ENCODE data around the gene SINHCAF.
A peak's percentile ranks its signal among the peaks of the same experiment; 100 is the strongest.
"Not testable (repeated sequence)": the region's sequence is repeated elsewhere in the genome, so short reads cannot be mapped to it uniquely, and the experiment has no call there.

Gene SINHCAF

DNA sequence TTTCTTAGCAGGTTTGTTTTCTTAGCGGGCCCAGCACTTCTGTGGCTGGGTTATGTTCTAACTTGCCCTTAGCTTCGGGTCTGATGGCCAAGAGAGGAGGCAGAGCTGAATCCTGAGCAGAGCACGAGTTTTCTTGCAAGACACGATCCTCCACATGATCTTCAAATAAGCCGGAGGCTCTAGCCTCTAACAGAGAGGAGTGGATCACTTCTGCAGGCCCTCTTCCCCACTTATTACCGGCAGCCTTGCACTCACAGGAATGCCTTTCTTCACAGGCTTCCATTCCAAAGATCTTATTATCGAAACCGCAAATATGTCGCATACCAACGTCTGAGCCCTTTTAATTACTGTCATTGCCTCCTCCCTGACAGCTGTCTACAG, 79.5 kb downstream of the SINHCAF start:
- TF ChIP-seq, protein P1, sequence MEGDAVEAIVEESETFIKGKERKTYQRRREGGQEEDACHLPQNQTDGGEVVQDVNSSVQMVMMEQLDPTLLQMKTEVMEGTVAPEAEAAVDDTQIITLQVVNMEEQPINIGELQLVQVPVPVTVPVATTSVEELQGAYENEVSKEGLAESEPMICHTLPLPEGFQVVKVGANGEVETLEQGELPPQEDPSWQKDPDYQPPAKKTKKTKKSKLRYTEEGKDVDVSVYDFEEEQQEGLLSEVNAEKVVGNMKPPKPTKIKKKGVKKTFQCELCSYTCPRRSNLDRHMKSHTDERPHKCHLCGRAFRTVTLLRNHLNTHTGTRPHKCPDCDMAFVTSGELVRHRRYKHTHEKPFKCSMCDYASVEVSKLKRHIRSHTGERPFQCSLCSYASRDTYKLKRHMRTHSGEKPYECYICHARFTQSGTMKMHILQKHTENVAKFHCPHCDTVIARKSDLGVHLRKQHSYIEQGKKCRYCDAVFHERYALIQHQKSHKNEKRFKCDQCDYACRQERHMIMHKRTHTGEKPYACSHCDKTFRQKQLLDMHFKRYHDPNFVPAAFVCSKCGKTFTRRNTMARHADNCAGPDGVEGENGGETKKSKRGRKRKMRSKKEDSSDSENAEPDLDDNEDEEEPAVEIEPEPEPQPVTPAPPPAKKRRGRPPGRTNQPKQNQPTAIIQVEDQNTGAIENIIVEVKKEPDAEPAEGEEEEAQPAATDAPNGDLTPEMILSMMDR (IDR thresholded peaks at IDR 0.05; ENCODE audit: low read depth, low read length), result no peak
- peak; percentile 47 to 54 for DNase-seq (ENCODE audit: low read depth in 2 of 2)
- no peak overlapping the region for H3K4me3 ChIP-seq (replicated peaks in 1 of 2; ENCODE audit: low read depth in 2 of 2, low read length in 2 of 2)

DNA sequence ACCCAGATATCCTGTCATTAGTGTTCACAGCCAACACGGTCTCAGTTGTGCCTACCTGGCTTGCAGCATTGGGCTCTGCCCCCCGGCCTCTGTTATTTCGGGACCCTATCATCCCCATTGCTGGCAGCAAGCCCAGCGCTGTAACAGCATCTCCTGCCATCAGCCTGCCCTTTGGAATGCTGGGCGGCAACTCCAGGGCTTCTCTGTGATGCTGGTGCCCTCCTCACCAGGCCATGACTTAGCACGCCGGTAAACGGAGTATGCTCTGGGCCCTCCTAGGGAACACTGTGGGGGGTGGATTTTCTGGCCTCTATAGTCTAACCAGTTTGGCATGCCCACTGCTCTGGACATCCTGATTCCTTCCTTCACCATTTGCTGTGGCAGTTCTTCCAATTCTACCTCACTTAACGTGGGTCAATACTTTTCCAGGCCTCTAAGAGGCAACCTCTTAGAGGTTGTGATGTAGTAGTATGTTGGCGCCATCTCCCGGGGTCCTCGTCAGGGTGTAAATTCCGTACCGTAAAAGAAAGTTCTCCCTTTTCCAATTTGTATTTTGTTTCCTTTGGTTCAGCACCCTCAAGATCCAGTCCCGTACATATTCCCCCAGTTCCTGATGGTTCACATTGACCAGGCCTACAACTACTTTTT, 80.0 kb downstream of the SINHCAF start:
- TF ChIP-seq, protein P1 (IDR thresholded peaks at IDR 0.05; ENCODE audit: low read depth, low read length), result peak; percentile 14
- peak; percentile 19 to 23 for DNase-seq (ENCODE audit: low read depth in 2 of 2)
- no peak overlapping the region for H3K4me3 ChIP-seq (replicated peaks in 1 of 2; ENCODE audit: low read depth in 2 of 2, low read length in 2 of 2)

DNA sequence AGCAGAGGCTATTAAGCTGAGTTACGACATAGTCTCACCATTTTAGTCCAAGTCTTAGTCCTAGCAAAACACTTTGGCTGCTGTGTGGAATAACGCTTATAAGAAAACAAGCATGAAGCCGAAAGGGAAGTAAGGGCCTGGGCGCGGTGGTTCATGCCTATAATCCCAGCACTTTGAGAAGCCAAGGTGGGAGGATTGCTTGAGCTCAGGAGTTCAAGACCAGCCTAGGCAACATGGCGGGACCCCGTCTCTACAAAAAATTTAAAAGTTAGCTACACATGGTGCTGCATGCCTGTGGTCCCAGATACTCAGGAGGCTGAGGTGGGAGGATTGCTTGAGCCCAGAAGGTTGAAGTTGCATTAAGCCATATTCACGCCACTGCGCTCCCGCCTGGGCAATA, 83.5 kb downstream of the SINHCAF start:
- not testable (repeated sequence) for DNase-seq (ENCODE audit: low read depth in 2 of 2); H3K4me3 ChIP-seq (replicated peaks in 1 of 2; ENCODE audit: low read depth in 2 of 2, low read length in 2 of 2)

DNA sequence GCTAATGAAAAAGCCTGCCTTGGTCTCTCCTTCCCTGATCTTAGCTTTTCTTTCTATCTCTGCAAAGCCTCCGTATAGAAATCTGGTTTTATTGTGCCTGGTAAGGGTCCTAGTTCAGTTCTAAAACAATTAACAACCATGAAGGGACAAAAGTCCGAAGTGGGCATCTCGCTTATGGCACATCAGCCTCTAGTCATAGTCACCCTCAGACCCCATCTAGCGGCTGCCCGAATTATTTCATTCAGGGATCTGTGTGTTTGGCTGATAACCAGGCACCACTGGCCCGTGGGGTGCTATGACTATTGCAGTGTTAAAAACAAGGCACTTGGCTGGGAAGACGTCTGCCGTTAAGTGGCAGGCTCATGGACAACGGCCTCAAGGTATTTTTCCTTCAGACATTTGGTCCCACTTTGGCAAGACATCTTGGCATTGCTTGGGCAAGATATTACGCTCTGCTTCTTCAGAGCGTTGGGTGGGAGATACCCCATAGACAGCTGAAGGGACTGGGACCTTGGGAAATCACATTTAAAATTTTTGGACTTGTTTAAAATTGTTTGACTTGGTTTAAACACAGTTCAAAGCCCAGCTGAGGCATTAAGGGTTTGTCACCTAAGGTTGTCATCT, 87.1 kb downstream of the SINHCAF start:
- H3K4me3 ChIP-seq (replicated peaks in 1 of 2; ENCODE audit: low read depth in 2 of 2, low read length in 2 of 2), result no peak overlapping the region
- peak; percentile 68 to 82 for DNase-seq (ENCODE audit: low read depth in 2 of 2)
- TF ChIP-seq, protein P1 (IDR thresholded peaks at IDR 0.05; ENCODE audit: low read depth, low read length), result peak; percentile 88

DNA sequence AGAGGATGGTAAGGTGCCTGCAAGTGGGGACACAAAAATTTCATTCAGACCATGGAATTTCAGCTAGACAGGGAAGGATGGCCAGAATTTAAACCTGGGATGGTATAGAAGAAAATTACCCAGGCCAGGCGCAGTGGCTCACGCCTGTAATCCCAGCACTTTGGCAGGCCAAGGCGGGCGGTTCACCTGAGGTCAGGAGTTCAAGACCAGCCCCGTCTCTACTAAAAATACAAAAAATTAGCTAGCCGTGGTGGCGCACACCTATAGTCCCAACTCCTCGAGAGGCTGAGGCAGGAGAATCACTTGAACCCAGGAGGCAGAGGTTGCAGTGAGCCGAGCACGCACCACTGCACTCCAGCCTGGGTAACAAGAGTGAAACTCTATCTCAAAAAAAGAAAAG, 87.6 kb downstream of the SINHCAF start:
- H3K4me3 ChIP-seq (replicated peaks in 1 of 2; ENCODE audit: low read depth in 2 of 2, low read length in 2 of 2), result not testable (repeated sequence)

DNA sequence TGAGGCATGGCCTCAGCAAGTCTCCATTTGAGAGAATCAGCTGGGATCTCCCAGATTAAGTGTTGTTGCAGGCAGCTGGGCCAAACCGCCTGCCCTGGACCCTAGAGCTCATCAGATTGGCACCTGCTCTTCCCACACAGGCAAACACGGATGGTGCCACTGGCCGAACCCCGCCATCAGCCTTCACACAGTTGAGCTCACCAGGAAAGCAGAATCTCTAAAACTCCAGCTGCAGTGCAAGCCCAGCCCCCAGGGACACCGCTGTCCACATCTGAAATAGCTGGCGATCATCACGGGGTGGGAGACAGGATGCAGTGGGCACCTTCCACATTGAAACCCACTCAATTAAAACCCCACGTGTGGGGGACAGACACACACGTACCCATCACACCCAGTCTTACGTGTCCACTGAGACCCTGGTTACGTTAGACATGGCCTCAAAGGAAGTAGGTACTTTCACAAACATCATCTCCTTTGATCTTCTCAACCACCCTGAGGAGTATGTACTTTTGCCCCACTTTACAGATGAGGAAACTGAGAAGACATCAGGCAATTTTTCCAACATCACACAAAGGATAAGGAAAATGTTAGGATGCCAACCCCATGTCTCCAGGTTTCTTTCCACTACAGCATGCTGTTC, 88.8 kb downstream of the SINHCAF start:
- no peak for DNase-seq (ENCODE audit: low read depth in 2 of 2)

More for the DNA sequence above, 87.6 kb downstream of the SINHCAF start:
- not testable (repeated sequence) for DNase-seq (ENCODE audit: low read depth in 2 of 2)

DNA sequence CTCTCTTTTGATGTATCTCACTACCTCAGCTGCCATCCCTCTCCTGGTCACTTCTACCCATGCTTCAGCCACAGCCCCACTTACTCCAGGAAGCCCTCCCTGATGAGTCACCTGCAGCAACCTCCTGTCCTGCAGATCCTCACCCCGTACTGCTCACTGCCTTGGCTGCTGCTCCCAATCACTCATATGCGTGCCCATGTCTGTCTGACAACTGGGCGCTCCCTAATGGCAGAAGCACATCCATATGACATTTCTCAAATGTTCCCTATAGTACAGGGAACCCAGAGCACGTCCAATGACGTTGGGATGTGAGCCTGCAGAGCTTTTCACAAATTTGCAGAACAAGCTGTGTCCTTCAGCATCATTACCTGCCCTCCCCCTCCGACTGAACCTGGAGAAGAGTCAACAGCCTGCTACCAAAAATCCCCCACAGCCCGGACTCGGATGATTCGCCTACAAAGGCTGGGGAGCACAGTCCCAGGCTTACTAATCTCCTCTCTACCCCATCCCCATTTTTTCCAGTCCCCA, 90.0 kb downstream of the SINHCAF start:
- TF ChIP-seq, protein P1 (IDR thresholded peaks at IDR 0.05; ENCODE audit: low read depth, low read length), result no peak
- no peak for DNase-seq (ENCODE audit: low read depth in 2 of 2)
- H3K4me3 ChIP-seq (replicated peaks in 1 of 2; ENCODE audit: low read depth in 2 of 2, low read length in 2 of 2), result no peak overlapping the region

More for the DNA sequence above, 88.8 kb downstream of the SINHCAF start:
- TF ChIP-seq, protein P1 (IDR thresholded peaks at IDR 0.05; ENCODE audit: low read depth, low read length), result no peak
- H3K4me3 ChIP-seq (replicated peaks in 1 of 2; ENCODE audit: low read depth in 2 of 2, low read length in 2 of 2), result no peak overlapping the region
